ENCODE data around the gene ZNF467. TPM values are rescaled to one million over a fixed set of nuclear protein-coding genes. Genes with fewer than 3 reads are reported as not detected.

ZNF467 gene
- 0.91 to 1.2 TPM (median 1.0 TPM) in 5 replicates for total RNA-seq (2022; extraction: Qiagen RNA extraction; ENCODE audit: low read depth)

GRCh38 chr7:149773446-149774236 lies at the start of gene ZNF467:
Gene ZNF467, minus strand, starts transcription at chr7:149773588. Its CDS starts 2,556 bp downstream, at chr7:149771032.

Other genes with a start within 250 kb of the ZNF467 start
- gene ZNF862, start 64.8 kb upstream of the ZNF467 start, total RNA-seq (2022; extraction: Qiagen RNA extraction; ENCODE audit: low read depth): 1.7 to 3.9 TPM (median 2.1 TPM) in 5 replicates
- gene ATP6V0E2, start 100.4 kb upstream of the ZNF467 start, total RNA-seq (2022; extraction: Qiagen RNA extraction; ENCODE audit: low read depth): 48.2 to 62.7 TPM (median 58.5 TPM) in 5 replicates